ENCODE data around the gene TMEM123.

Gene TMEM123

DNA sequence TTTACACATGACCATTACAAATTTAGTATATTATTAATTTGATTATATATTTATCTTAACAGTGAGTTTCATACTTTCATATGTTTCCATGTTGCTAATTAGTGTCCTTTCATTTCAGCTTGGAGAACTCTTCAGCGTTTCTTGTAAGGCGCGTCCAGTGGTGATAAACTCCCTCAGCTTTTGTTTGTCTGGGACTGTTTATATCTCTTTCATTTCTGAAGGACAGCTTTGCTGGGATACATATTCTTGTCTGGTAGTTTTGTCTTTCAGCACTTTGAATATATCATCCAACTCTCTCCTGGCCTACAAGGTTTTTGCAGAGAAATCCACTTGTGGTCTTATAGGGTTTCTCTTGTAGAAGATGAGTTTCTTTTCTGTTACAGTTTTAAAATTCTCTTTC, 93.2 kb downstream of the TMEM123 start:
- Histone ChIP-seq H3K36me3 (ENCODE audit: control insufficient read depth in 2 of 2, insufficient read depth in 2 of 2, low read length in 2 of 2) (peaks cover 21 to 38% of the 10 kb centered on the region in 2 donors), H3K4me1 (ENCODE audit: control insufficient read depth in 2 of 2, insufficient read depth in 2 of 2, low read length in 2 of 2) (peaks cover 0 to 3% of the 10 kb centered on the region in 2 donors), H3K27me3 (ENCODE audit: control insufficient read depth in 2 of 2, insufficient read depth in 2 of 2, low read length in 2 of 2) (no peaks in the 10 kb centered on the region), H3K4me3 (ENCODE audit: low read length in 2 of 2) (no peak overlapping the region), H3K27ac (ENCODE audit: low read depth in 2 of 2, low read length in 2 of 2) (no peak overlapping the region), H3K9me3 (ENCODE audit: control insufficient read depth in 2 of 2, low read length in 2 of 2) (no peaks in the 10 kb centered on the region), H3K9ac (ENCODE audit: low read depth in 1 of 2, low read length in 2 of 2) (no peak overlapping the region)

DNA sequence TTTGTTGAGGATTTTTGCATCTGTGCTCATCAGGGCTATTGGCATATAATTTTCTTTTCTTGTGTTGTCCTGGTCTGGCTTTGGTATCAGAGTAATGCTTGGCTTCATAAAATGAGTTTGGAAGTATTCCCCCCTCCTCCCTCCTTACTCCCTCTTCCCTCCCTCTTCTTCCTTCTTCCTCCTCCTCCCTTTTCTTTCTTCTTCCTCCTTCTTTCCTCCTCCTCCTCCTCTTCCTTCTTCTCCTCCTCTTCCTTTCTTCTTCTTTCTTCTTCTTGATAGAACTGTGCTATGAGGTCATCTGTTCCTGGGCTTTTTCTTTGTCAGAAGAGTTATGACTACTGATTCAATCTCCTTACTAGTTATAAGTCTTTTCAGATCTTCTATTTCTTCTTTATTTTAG, 95.4 kb downstream of the TMEM123 start:
- no peak overlapping the region for H3K4me3 ChIP-seq (ENCODE audit: low read length in 2 of 2)
- H3K9me3 ChIP-seq (ENCODE audit: control insufficient read depth in 2 of 2, low read length in 2 of 2), result no peaks in the 10 kb centered on the region
- no peaks in the 10 kb centered on the region for H3K27me3 ChIP-seq (ENCODE audit: control insufficient read depth in 2 of 2, insufficient read depth in 2 of 2, low read length in 2 of 2)
- peaks cover 11 to 31% of the 10 kb centered on the region in 2 donors for H3K36me3 ChIP-seq (ENCODE audit: control insufficient read depth in 2 of 2, insufficient read depth in 2 of 2, low read length in 2 of 2)
- H3K27ac ChIP-seq (ENCODE audit: low read depth in 2 of 2, low read length in 2 of 2), result no peak overlapping the region
- no peak overlapping the region for H3K9ac ChIP-seq (ENCODE audit: low read depth in 1 of 2, low read length in 2 of 2)
- H3K4me1 ChIP-seq (ENCODE audit: control insufficient read depth in 2 of 2, insufficient read depth in 2 of 2, low read length in 2 of 2), result peaks cover 0 to 3% of the 10 kb centered on the region in 2 donors

DNA sequence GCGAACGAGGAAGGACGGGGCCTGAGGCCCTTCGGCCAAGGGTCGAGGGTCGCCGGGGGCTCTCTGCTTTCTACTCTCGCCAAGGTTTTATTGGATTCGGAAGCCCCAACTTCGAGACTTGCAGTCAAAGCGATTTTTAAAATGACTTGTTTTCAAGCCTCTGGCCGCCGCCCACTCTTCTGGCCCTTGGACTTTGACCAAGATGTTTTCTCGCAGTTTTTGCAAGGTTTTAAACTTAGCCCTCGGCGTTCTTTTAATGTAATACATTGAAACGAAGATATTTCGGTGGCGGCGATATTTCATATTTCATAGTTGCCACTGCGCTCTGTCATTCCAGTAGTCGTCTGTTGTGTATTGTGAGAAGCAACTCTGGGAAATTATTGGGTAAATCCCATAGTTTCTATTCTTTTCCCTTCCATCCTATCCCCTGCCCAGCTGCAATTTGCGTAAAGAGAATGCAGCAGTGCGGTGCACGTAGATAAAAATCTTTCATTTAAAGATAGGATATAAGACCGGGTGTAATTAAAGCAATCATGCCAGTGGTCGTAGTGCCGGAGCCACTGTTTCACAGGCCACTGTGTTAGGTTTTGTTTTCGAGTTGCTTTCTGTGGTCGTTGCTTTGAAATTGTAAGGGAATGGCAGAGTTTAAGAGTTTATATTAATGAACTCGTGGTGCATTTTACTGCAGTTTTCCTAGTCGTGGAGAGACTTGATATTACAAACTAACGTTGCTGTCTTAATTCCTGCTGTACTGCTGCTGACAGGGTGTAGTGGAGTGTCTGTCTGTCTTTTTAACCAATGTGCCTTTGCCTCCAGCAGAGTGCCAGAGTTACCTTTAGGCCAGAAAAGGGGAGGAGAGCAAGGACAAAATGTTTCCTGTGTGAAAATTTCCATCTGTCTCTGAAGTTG, 104.8 kb downstream of the TMEM123 start:
- Histone ChIP-seq H3K27ac (ENCODE audit: low read depth in 2 of 2, low read length in 2 of 2) (peak overlapping the region; percentile 99), H3K4me3 (ENCODE audit: low read length in 2 of 2) (peak overlapping the region; percentile 99), H3K9me3 (ENCODE audit: control insufficient read depth in 2 of 2, low read length in 2 of 2) (no peaks in the 10 kb centered on the region), H3K9ac (ENCODE audit: low read depth in 1 of 2, low read length in 2 of 2) (peak overlapping the region; percentile 94 to 95), H3K27me3 (ENCODE audit: control insufficient read depth in 2 of 2, insufficient read depth in 2 of 2, low read length in 2 of 2) (no peaks in the 10 kb centered on the region), H3K4me1 (ENCODE audit: control insufficient read depth in 2 of 2, insufficient read depth in 2 of 2, low read length in 2 of 2) (peaks cover 7 to 16% of the 10 kb centered on the region in 2 donors), H3K36me3 (ENCODE audit: control insufficient read depth in 2 of 2, insufficient read depth in 2 of 2, low read length in 2 of 2) (peaks cover 11 to 14% of the 10 kb centered on the region in 2 donors)

DNA sequence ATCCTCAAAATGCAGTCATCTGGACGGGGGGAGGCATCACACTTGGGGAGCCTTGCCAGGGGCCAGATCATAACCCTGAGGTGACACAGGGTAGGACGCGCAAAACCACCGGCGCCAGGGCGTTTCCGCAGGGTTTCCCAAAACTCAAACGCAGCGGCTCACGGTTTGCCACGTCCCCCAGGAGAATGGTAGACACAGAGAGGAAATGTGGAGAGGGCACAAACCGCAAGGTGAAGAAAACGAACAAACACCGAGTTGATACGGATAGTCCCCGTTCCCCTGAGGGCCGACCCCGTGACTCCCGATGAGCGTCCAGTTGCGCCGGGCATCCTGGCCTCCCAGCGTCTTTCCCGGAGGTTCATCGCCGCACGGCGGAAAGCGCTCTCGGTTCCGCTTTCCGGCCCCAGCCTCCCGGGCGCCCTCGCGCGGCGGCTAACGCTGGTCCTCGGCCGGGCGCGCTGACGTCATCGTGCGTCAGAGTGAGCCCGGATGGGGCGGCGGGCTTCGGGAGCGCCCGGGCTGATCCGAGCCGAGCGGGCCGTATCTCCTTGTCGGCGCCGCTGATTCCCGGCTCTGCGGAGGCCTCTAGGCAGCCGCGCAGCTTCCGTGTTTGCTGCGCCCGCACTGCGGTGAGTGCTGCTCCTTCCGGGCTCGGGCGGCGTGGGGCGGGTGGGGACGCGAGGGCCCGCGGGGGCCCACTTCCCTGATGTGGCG, 105.7 kb downstream of the TMEM123 start, which contains the start of gene BIRC2:
BIRC2 (plus strand) TSS at position 467 of the 714 bp plus-strand sequence. CDS start 2,641 bp downstream, outside the sequence.
- Histone ChIP-seq H3K4me1 (ENCODE audit: control insufficient read depth in 2 of 2, insufficient read depth in 2 of 2, low read length in 2 of 2) (peaks cover 7 to 16% of the 10 kb centered on the region in 2 donors), H3K9me3 (ENCODE audit: control insufficient read depth in 2 of 2, low read length in 2 of 2) (no peaks in the 10 kb centered on the region), H3K36me3 (ENCODE audit: control insufficient read depth in 2 of 2, insufficient read depth in 2 of 2, low read length in 2 of 2) (peaks cover 11 to 14% of the 10 kb centered on the region in 2 donors)

GRCh38 chr11:102346456-102346747, 106.2 kb downstream of the TMEM123 start:
- H3K9me3 ChIP-seq (ENCODE audit: control insufficient read depth in 2 of 2, low read length in 2 of 2), result no peaks in the 10 kb centered on the region
- H3K27ac ChIP-seq (ENCODE audit: low read depth in 2 of 2, low read length in 2 of 2), result peak overlapping the region; percentile 99
- H3K36me3 ChIP-seq (ENCODE audit: control insufficient read depth in 2 of 2, insufficient read depth in 2 of 2, low read length in 2 of 2), result peaks cover 11 to 14% of the 10 kb centered on the region in 2 donors
- H3K27me3 ChIP-seq (ENCODE audit: control insufficient read depth in 2 of 2, insufficient read depth in 2 of 2, low read length in 2 of 2), result no peaks in the 10 kb centered on the region
- H3K4me1 ChIP-seq (ENCODE audit: control insufficient read depth in 2 of 2, insufficient read depth in 2 of 2, low read length in 2 of 2), result peaks cover 7 to 21% of the 10 kb centered on the region in 2 donors
- H3K4me3 ChIP-seq (ENCODE audit: low read length in 2 of 2), result peak overlapping the region; percentile 99
- H3K9ac ChIP-seq (ENCODE audit: low read depth in 1 of 2, low read length in 2 of 2), result peak overlapping the region; percentile 95 to 96

More for the DNA sequence above, 105.7 kb downstream of the TMEM123 start, which contains the start of gene BIRC2:
- H3K27ac ChIP-seq (ENCODE audit: low read depth in 2 of 2, low read length in 2 of 2), result peak within 1 kb of the TSS; percentile 99
- H3K4me3 ChIP-seq (ENCODE audit: low read length in 2 of 2), result peak within 1 kb of the TSS; percentile 99
- H3K9ac ChIP-seq (ENCODE audit: low read depth in 1 of 2, low read length in 2 of 2), result peak within 1 kb of the TSS; percentile 95 to 96
- H3K27me3 ChIP-seq (ENCODE audit: control insufficient read depth in 2 of 2, insufficient read depth in 2 of 2, low read length in 2 of 2), result no peaks in the 10 kb centered on the region
